Neuronal stem cell (in vitro differentiated cells): ENCODE data around the gene ZNF681.

Experiments used
- DNase-seq: peaks from one replicate; pipeline ENCODE4 v3.0.0-alpha.2; 2013; ENCODE audit warnings: low spot score
- H2AFZ ChIP-seq: one replicate; pipeline ENCODE4 v1.6.1; 2013; ENCODE audit warnings: mild to moderate bottlenecking, low read length, inconsistent platforms
- H2AK5ac ChIP-seq: 2 replicates; pipeline ENCODE4 v1.6.1; 2013; ENCODE audit warnings: low read depth, mild to moderate bottlenecking, inconsistent platforms, low read length, moderate library complexity, mixed read lengths
- H2BK120ac ChIP-seq: 2 replicates; pipeline ENCODE4 v1.6.1; 2013; ENCODE audit warnings: low read depth, mild to moderate bottlenecking, inconsistent platforms, low read length, moderate library complexity, mixed read lengths
- H2BK12ac ChIP-seq: one replicate; pipeline ENCODE4 v1.6.1; 2013; ENCODE audit warnings: low read length, inconsistent platforms
- H2BK15ac ChIP-seq: 2 replicates; pipeline ENCODE4 v1.6.1; 2013; ENCODE audit warnings: mild to moderate bottlenecking, low read length, inconsistent platforms, mixed read lengths
- H2BK5ac ChIP-seq: one replicate; pipeline ENCODE4 v1.6.1; 2013; ENCODE audit warnings: inconsistent platforms, mild to moderate bottlenecking, low read length, moderate library complexity
- H3K14ac ChIP-seq: one replicate; pipeline ENCODE4 v1.6.1; 2013; ENCODE audit warnings: low read length, inconsistent platforms
- H3K18ac ChIP-seq: 2 replicates; pipeline ENCODE4 v1.6.1; 2013; ENCODE audit warnings: low read length, inconsistent platforms
- H3K23ac ChIP-seq: 2 replicates; pipeline ENCODE4 v1.6.1; 2013; ENCODE audit warnings: low read depth, mild to moderate bottlenecking, mixed read lengths, low read length, inconsistent platforms; ENCODE audit not compliant: poor library complexity
- H3K27ac ChIP-seq: replicated peaks from 3 replicates; pipeline ENCODE4 v1.5.1; 2013; ENCODE audit warnings: low read length, inconsistent platforms
- H3K27me3 ChIP-seq, 3 experiments: 2 replicates each; pipeline ENCODE4 v1.6.1; 2013; ENCODE audit warnings: low read length in 3 of 3, mild to moderate bottlenecking in 2 of 3, inconsistent platforms in 1 of 3, low read depth in 1 of 3, mixed read lengths in 1 of 3, moderate library complexity in 1 of 3; ENCODE audit not compliant: control insufficient read depth in 3 of 3, insufficient read depth in 3 of 3
- H3K36me3 ChIP-seq, 2 donors: replicated peaks in 1 of 2; 2 replicates each; pipeline ENCODE4 v1.6.1; 2013; ENCODE audit warnings: low read length in 2 of 2; ENCODE audit not compliant: control insufficient read depth in 2 of 2, insufficient read depth in 2 of 2
- H3K4ac ChIP-seq: 2 replicates; pipeline ENCODE4 v1.6.1; 2013; ENCODE audit warnings: inconsistent platforms, mild to moderate bottlenecking, low read length, moderate library complexity
- H3K4me1 ChIP-seq, 2 donors: 1 replicate in 1 of 2; 2 replicates in 1 of 2; pipeline ENCODE4 v1.6.1; 2013; ENCODE audit warnings: low read length in 2 of 2, low read depth in 1 of 2; ENCODE audit not compliant: control insufficient read depth in 2 of 2, insufficient read depth in 1 of 2
- H3K4me2 ChIP-seq: one replicate; pipeline ENCODE4 v1.6.1; 2013; ENCODE audit warnings: mild to moderate bottlenecking, low read length, inconsistent platforms; ENCODE audit not compliant: insufficient read depth, poor library complexity, severe bottlenecking
- H3K4me3 ChIP-seq, 2 donors: 2 replicates each; pipeline ENCODE4 v1.5.1; 2013; ENCODE audit warnings: low read length in 2 of 2, mild to moderate bottlenecking in 2 of 2, inconsistent platforms in 1 of 2, moderate library complexity in 1 of 2
- H3K79me1 ChIP-seq: one replicate; pipeline ENCODE4 v1.6.1; 2013; ENCODE audit warnings: low read depth, mild to moderate bottlenecking, inconsistent platforms, low read length, moderate library complexity
- H3K9ac ChIP-seq: one replicate; pipeline ENCODE4 v1.6.1; 2013; ENCODE audit warnings: mild to moderate bottlenecking, low read depth, low read length, inconsistent platforms; ENCODE audit not compliant: poor library complexity
- H3K9me3 ChIP-seq, 2 donors: replicated peaks in 1 of 2; 2 replicates each; pipeline versions ENCODE3 to v1.6.1; 2013; ENCODE audit warnings: low read length in 2 of 2, mild to moderate bottlenecking in 2 of 2, inconsistent platforms in 1 of 2, low read depth in 1 of 2, mixed read lengths in 1 of 2, moderate library complexity in 1 of 2; ENCODE audit not compliant: control insufficient read depth in 2 of 2, insufficient read depth in 1 of 2
- H4K8ac ChIP-seq: one replicate; pipeline ENCODE4 v1.6.1; 2013; ENCODE audit warnings: low read depth, mild to moderate bottlenecking, inconsistent platforms, low read length, moderate library complexity
- H4K91ac ChIP-seq: one replicate; pipeline ENCODE4 v1.6.1; 2013; ENCODE audit warnings: low read length, low read depth, mild to moderate bottlenecking, inconsistent platforms; ENCODE audit not compliant: poor library complexity
- WGBS, 2 donors: extraction: QIAGEN DNeasy Blood & Tissue Kit; methylation state at CpG; one replicate each; pipeline ENCODE4 v1.1.7; 2013; ENCODE audit warnings: missing lambda C conversion rate in 2 of 2, mixed read lengths in 1 of 2; ENCODE audit not compliant: insufficient read length in 2 of 2, insufficient replicate concordance in 1 of 2; ENCODE audit errors: extremely low coverage in 2 of 2; 5-methylcytosine and 5-hydroxymethylcytosine counted together

ZNF681 gene

GRCh38 chr19:23787106-23787505 is 28.4 kb upstream of the ZNF681 start:
- Histone ChIP-seq H3K4me1 (no peaks in the 10 kb centered on the region), H3K14ac (no peak overlapping the region), H4K8ac (no peak overlapping the region), H2AK5ac (no peak overlapping the region), H2AFZ (no peak overlapping the region), H2BK5ac (no peak overlapping the region), H3K9me3 (peaks cover 4 to 54% of the 10 kb centered on the region in 2 donors), H3K27me3 (no peaks in the 10 kb centered on the region), H2BK120ac (no peak overlapping the region), H3K79me1 (peaks cover 5% of the 10 kb centered on the region), H3K18ac (no peak overlapping the region), H4K91ac (no peak overlapping the region), H3K23ac (no peak overlapping the region), H2BK12ac (no peak overlapping the region), H3K36me3 (peaks cover 28 to 98% of the 10 kb centered on the region in 2 donors), H3K4me3 (no peak overlapping the region), H3K27ac (no peak overlapping the region), H3K4me2 (no peak overlapping the region), H2BK15ac (no peak overlapping the region), H3K4ac (no peak overlapping the region), H3K9ac (no peak overlapping the region)
- no peak for DNase-seq
- no CpG with 5 or more reads among the region's 3 CpGs for WGBS, 2 donors

- Histone ChIP-seq H4K91ac (no peak overlapping the region), H3K27me3 (no peaks in the 10 kb centered on the region), H3K4ac (no peak overlapping the region), H3K23ac (no peak overlapping the region), H3K4me2 (no peak overlapping the region), H2BK120ac (no peak overlapping the region), H3K79me1 (peaks cover 5% of the 10 kb centered on the region), H3K14ac (no peak overlapping the region), H2BK12ac (no peak overlapping the region), H3K27ac (no peak overlapping the region), H2BK5ac (no peak overlapping the region), H3K18ac (no peak overlapping the region), H2AFZ (no peak overlapping the region), H3K9ac (no peak overlapping the region), H2BK15ac (no peak overlapping the region), H3K9me3 (peaks cover 4 to 61% of the 10 kb centered on the region in 2 donors), H3K4me1 (no peaks in the 10 kb centered on the region), H2AK5ac (no peak overlapping the region), H3K4me3 (no peak overlapping the region), H3K36me3 (peaks cover 33 to 100% of the 10 kb centered on the region in 2 donors), H4K8ac (no peak overlapping the region)
- WGBS, 2 donors: no CpG with 5 or more reads among the region's 3 CpGs
- no peak for DNase-seq
These were observed 27.3 kb upstream of the ZNF681 start for GRCh38 chr19:23785982-23786381.

- Histone ChIP-seq H3K9me3 (peaks cover 2 to 66% of the 10 kb centered on the region in 2 donors), H2AK5ac (no peak overlapping the region), H3K27ac (no peak overlapping the region), H3K4me3 (no peak overlapping the region), H3K4me1 (no peaks in the 10 kb centered on the region), H4K91ac (no peak overlapping the region), H3K23ac (no peak overlapping the region), H4K8ac (no peak overlapping the region), H2BK15ac (no peak overlapping the region), H3K9ac (no peak overlapping the region), H3K4me2 (no peak overlapping the region), H2BK120ac (no peak overlapping the region), H3K27me3 (no peaks in the 10 kb centered on the region), H3K4ac (no peak overlapping the region), H2BK12ac (no peak overlapping the region), H3K18ac (no peak overlapping the region), H3K79me1 (peaks cover 4% of the 10 kb centered on the region), H3K36me3 (peaks cover 34 to 100% of the 10 kb centered on the region in 2 donors), H2AFZ (no peak overlapping the region), H3K14ac (no peak overlapping the region), H2BK5ac (no peak overlapping the region)
- no peak for DNase-seq
- no CpG with 5 or more reads among the region's 2 CpGs for WGBS, 2 donors
These were observed 25.6 kb upstream of the ZNF681 start for GRCh38 chr19:23784274-23784673.

DNA sequence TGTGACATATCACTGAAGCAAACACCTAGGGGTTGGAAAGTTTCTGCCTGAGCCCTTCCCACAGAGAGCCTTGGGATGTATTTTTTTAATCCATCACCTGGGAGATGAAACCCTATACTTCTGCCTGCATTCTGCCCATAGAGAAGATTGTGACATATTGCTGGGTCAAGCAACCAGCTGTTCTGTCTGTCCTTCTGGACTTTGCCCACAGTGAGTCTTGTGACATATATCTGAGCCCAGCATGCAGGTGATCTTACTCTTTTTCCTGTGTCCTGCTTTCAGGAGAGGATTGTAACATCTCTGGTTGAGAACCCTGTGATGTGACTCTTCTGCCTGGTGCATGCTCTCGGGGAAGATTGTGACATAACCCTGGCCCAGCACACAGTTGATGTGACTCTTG is 24.9 kb upstream of the ZNF681 start:
- Histone ChIP-seq H3K4me2 (no peak overlapping the region), H3K23ac (no peak overlapping the region), H2BK15ac (no peak overlapping the region), H3K4ac (no peak overlapping the region), H3K27me3 (no peaks in the 10 kb centered on the region), H3K9ac (no peak overlapping the region), H3K36me3 (peaks cover 33 to 97% of the 10 kb centered on the region in 2 donors), H3K4me3 (no peak overlapping the region), H4K91ac (no peak overlapping the region), H2AK5ac (no peak overlapping the region), H2BK12ac (no peak overlapping the region), H2BK5ac (no peak overlapping the region), H2AFZ (no peak overlapping the region), H3K9me3 (peaks cover 2 to 63% of the 10 kb centered on the region in 2 donors), H3K14ac (no peak overlapping the region), H3K27ac (no peak overlapping the region), H4K8ac (no peak overlapping the region), H2BK120ac (no peak overlapping the region), H3K18ac (no peak overlapping the region), H3K4me1 (no peaks in the 10 kb centered on the region), H3K79me1 (peaks cover 4% of the 10 kb centered on the region)
- no CpG with 5 or more reads among the region's 1 CpG for WGBS, 2 donors
- DNase-seq: no peak
